GM19395 (cell line): ENCODE results near the gene KATNB1.

Experiments used
- ATAC-seq: cut with Tn5 transposase; IDR thresholded peaks from one replicate; pipeline ENCODE4 v1.9.1; 2021; ENCODE audit warnings: mild to moderate bottlenecking, moderate library complexity; ENCODE audit not compliant: unreplicated experiment

KATNB1 gene

GRCh38 chr16:57755061-57755684, 19.6 kb downstream of the KATNB1 start:
- no peak for ATAC-seq

DNA sequence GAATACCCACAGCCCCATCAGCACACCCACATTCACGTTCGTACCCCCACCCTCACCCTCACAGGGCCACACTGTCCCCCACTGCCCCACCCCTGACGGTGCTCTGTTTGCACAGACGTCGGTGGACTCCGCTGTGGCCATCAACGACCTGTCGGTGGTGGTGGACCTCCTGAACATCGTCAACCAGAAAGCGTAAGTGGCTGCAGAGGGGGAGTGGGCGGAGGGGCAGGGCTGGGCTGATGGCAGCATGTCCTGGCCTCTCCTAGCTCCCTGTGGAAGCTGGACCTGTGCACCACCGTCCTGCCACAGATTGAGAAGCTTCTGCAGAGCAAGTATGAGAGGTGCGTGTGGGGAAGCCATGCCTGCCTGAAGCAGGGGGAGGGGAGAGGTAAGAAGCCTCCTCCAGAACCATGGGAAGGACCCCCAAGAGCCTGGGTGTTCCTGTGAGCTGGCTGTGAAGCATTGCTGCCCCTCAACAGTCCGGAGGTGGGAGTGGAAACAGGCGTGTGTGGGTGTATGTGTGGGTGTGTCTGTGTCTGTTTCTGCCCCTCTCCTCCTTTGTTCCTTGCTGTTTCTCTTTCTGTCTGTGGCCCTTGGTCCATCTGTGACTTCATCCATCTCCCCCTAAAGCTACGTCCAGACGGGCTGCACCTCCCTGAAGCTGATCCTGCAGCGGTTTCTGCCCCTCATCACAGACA, 20.3 kb downstream of the KATNB1 start:
- ATAC-seq: no peak

DNA sequence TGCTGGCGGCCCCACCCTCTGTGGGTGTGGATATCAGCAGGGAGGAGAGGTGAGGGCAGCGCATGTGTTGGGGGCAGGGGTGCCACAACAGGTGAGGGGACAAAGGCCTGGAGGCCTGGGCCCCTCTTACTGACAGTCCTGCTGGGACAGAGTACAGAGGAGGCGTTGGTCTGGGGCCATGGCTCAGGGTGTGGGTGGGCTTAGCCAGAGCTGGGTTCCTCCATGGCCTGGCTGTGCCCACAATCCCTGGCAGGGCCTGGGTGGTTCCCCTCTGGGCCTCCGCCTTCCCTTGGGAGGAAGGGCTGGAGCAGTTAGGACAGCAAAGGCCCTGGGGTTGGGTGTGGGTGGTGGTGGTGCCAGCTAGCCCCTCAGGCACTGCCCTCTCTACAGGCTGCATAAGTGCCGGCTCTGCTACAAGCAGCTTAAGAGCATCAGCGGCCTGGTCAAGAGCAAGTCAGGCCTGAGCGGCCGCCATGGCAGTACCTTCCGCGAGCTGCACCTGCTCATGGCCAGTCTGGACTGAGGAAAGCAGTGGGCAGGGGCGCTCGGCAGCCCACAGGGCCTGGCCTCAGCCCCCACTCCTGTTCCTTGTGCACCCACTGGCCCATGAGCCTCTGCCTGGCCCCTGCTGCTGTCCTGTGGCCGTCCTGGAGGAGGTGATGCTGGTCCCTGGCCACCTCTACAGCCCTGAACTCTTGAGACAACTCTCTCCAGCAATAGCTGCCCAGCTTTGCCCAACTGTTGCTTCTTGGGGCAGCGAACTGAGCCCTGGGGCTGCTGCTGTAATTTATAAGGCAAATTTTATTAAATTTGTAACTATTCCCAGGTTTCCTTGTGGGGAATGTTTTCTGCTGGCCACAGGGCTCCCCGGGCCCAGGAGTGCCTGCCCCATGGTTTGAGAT, 21.1 kb downstream of the KATNB1 start:
- ATAC-seq: peak; percentile 12

DNA sequence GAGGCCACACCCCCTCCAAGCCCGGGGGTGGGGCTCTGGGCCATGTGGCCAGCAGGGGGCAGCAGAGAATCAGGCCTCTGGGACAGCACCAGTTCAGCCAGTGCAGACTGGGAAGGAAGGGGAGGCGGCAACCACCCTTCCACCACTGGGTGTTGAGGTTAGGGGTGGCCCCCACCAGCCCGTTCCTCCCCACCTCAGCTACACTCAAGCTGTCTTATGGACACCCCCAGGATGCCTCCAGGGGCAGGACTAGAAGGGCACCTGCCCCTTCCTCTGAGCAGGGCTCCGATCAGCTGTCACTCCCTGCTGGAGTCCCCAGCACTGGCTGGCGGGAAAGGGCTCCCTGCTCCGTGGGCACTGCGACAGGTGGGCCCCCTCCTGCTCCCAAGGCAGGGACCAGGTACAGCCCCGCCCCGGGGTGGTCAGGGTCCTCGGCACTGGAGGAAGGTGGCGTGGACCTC, 21.8 kb downstream of the KATNB1 start:
- ATAC-seq: peak; percentile 92

DNA sequence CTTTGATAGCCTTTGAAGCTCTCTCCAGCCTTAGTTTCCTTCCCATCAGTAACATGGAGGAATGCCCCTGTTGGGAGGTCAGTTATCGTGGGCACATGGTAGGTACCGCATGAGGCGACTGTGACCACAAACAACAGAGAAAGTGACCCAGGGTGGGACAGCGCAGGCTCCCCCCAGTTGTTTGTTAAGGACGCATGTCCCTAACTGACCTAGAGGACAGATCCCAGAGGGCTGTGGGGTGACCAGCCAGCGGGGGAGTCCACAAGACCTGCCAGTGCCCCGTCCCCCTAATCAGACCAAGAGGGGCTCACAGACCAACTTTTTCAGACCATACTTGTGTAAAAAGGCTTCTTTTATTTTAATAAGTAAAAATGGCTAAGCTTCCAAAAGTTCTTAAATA, 22.3 kb downstream of the KATNB1 start:
- ATAC-seq: no peak

- no peak for ATAC-seq
Measured at GRCh38 chr16:57758331-57759117, 23.0 kb downstream of the KATNB1 start.

DNA sequence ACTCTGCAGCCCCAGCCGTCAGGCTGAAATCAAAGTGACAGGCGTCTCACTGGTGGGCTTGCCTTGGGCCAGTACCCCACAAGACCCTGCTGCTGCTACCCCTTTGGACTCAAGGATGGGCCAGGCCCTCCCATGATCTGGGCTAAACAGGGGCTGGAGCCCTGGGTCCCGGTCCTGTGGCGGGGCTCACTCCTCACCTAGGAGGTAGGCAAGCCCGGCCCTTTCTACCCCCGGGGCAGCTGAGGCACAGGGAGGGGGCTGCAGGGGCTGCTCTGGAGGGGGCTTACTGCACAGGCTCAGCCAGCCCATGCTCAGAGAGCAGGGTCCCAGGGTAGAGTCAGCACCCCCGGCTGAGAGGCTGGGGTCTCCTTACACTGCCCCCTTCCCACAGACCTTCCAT, 23.6 kb downstream of the KATNB1 start:
- ATAC-seq: no peak

- no peak for ATAC-seq
Measured at GRCh38 chr16:57759541-57760356, 24.2 kb downstream of the KATNB1 start.

DNA sequence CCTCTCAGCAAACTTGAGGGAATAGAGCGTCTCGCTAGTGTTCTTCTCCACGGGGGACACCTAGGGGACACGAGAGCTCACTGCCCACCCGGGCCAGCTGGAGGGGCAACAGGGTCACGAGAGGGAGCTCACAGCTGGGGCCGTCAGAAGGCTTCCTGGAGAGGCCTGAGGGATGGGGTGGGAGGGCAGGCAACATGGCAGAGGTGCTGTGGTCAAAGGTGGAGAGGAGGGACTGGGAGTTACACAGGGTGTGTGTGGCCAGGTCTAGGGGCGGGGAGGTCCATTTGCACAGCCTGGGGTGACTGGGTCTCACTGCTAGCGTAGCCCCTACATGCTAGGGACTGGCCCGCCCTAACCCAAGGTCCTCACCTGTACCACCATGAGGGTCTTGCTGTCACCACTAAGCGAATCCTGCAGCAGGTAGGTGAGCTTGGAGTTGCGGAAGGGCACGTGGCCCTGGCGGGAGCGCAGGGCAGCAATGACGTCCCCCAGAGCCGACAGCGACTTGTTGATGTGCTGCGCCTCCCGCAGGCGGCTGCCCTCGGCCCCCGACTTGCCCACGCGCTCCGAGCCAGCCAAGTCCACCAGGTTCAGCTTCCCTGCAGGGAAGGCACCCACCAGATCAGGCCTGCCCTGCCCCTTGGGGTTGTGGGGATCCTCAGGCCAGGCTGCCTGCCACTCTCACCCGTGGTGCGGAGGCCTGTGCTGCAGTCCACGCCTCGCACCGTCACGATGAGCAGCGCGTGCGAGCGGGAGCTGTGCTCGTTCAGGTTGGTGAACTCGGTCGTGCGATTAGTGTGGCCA, 25.0 kb downstream of the KATNB1 start:
- ATAC-seq: no peak

DNA sequence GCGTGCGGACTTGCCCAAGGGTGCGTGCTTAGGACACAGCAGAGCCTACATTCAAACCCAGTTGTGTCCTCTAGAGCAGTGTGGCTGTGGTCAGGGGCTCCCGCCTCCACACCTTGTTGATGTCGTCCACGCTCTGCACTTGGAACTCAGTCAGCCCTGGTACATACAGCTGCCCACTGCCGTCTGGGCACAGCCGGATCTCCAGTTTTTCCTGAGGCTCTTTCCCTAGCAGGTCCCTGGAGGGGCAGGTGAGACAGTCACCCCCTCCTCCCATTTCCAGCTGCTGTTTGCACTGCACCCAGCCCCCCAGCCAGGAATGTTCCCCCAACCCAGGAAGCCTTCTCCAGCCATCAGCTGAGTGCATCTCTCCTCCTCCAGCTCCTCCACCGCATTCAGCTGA, 25.7 kb downstream of the KATNB1 start:
- no peak for ATAC-seq

DNA sequence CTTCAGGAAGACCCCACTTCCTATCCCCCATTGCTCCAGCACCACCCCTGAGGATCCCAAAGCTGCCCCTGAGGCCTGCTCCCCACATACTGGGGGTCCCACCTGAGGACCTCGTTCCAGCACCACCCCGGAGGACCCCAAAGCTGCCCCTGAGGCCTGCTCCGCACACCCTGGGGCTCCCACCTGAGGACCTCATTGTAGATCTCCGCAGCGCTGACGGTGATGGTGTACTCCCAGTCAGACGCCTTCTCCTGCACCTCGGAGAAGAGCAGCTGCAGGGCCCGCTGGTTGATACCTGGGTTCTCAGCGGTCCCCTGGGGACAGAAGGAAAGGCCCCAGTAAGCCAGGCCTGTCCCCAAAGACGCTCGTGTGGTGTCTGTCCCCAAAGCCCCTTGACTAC, 26.4 kb downstream of the KATNB1 start:
- ATAC-seq: no peak

GRCh38 chr16:57762365-57763040, 26.9 kb downstream of the KATNB1 start:
- no peak for ATAC-seq

- no peak for ATAC-seq
Measured at GRCh38 chr16:57763285-57764005, 27.9 kb downstream of the KATNB1 start.

GRCh38 chr16:57764006-57764340, 28.4 kb downstream of the KATNB1 start:
- ATAC-seq: no peak

GRCh38 chr16:57764341-57765159, 29.0 kb downstream of the KATNB1 start:
- no peak for ATAC-seq

- ATAC-seq: no peak
Measured at GRCh38 chr16:57765160-57765728, 29.7 kb downstream of the KATNB1 start.
